Lung (tissue), 12 donors: ENCODE data around the gene ARGLU1. TPM values are rescaled to one million over a fixed set of nuclear protein-coding genes. Genes with fewer than 3 reads are reported as not detected.
A peak's percentile ranks its signal among the peaks of the same experiment; 100 is the strongest.

Source experiments
- ATAC-seq: fragments of 200-7000 bp; cut with Tn5 transposase; one replicate; pipeline ENCODE4 v1.9.1; 2020; ENCODE audit warnings: moderate number of reproducible peaks; ENCODE audit not compliant: insufficient read depth, low FRiP score
- DNase-seq, 3 donors: peaks; one replicate each; pipeline ENCODE4 v3.0.0-alpha.2; 2013 to 2017
- H3K27ac ChIP-seq, 2 donors: one replicate each; pipeline ENCODE4 v1.5.1; 2013; ENCODE audit warnings: mild to moderate bottlenecking in 2 of 2, moderate library complexity in 2 of 2, control low read depth in 1 of 2, inconsistent platforms in 1 of 2, low read depth in 1 of 2, low read length in 1 of 2
- H3K27me3 ChIP-seq, 3 donors: one replicate each; pipeline ENCODE4 v1.5.1; 2013; ENCODE audit warnings: low read length in 2 of 3; ENCODE audit not compliant: control insufficient read depth in 3 of 3, insufficient read depth in 3 of 3
- H3K36me3 ChIP-seq, 4 donors: one replicate each; pipeline ENCODE4 v1.5.1; 2013; ENCODE audit warnings: low read length in 4 of 4, mild to moderate bottlenecking in 1 of 4, moderate library complexity in 1 of 4; ENCODE audit not compliant: control insufficient read depth in 4 of 4, insufficient read depth in 4 of 4
- H3K4me1 ChIP-seq, 5 donors: one replicate each; pipeline ENCODE4 v1.5.1; 2013; ENCODE audit warnings: low read length in 5 of 5, mild to moderate bottlenecking in 2 of 5, moderate library complexity in 1 of 5; ENCODE audit not compliant: control insufficient read depth in 5 of 5, insufficient read depth in 5 of 5
- H3K4me3 ChIP-seq: one replicate; pipeline ENCODE4 v1.5.1; 2013; ENCODE audit warnings: mild to moderate bottlenecking, control low read depth, moderate library complexity
- H3K9ac ChIP-seq, 2 donors: one replicate each; pipeline ENCODE4 v1.5.1; 2013; ENCODE audit warnings: low read length in 2 of 2, control low read depth in 1 of 2; ENCODE audit not compliant: insufficient read depth in 1 of 2
- H3K9me3 ChIP-seq, 4 donors: one replicate each; pipeline ENCODE4 v1.5.1; 2013; ENCODE audit warnings: low read length in 3 of 4, mild to moderate bottlenecking in 1 of 4, moderate library complexity in 1 of 4; ENCODE audit not compliant: control insufficient read depth in 4 of 4, insufficient read depth in 3 of 4
- CTCF ChIP-seq: IDR thresholded peaks from 2 replicates; pipeline ENCODE4 v1.5.1; 2012; ENCODE audit warnings: mild to moderate bottlenecking; ENCODE audit errors: control extremely low read depth, extremely low read depth
- WGBS, 2 donors: extraction: QIAGEN DNeasy Blood & Tissue Kit; methylation state at CpG; one replicate each; pipeline ENCODE4 v1.1.7; 2013; 5-methylcytosine and 5-hydroxymethylcytosine counted together
- polyA plus RNA-seq, 2 donors: library from polyadenylated mRNA; stranded (reverse); fragments of 200-250 nt; gene quantifications; one replicate each; pipeline ENCODE4 v1.2.1, GENCODE V29; 2013
- total RNA-seq, 2 donors: library from RNA; depleted of rRNA in 1 of 2; stranded (reverse); fragments of >200 nt in 1 of 2; gene quantifications; one replicate each; pipeline ENCODE4 v1.2.1, GENCODE V29; 2014 to 2021
- donor health status: control.
- donor health status: control.
- donor health status: Bipolar disorder and iron deficiency.
- donor health status: healthy.
- donor health status: DM: yes; HTN: yes; CAD: no.

Gene ARGLU1
- total and polyA plus RNA-seq, 4 donors = 58.8 to 256 (median 91.5) TPM

GRCh38 chr13:106565127-106565775 lies 2.7 kb downstream of the ARGLU1 start:
- Histone ChIP-seq H3K9ac (peak overlapping the region in 1 of 2 donors; percentile 88), H3K36me3 (peaks cover 0 to 4% (median 0%) of the 10 kb centered on the region in 4 donors), H3K4me1 (peaks cover 5 to 38% (median 15%) of the 10 kb centered on the region in 5 donors), H3K27me3 (no peaks in the 10 kb centered on the region), H3K27ac (no peak overlapping the region), H3K9me3 (no peaks in the 10 kb centered on the region), H3K4me3 (no peak overlapping the region)
- ATAC-seq (no peak), DNase-seq (no peak)
- TF ChIP-seq CTCF = no peak
- 19 to 27% methylated on average over 4 of the region's 4 CpGs for WGBS, 2 donors

GRCh38 chr13:106562301-106562700 lies 5.6 kb downstream of the ARGLU1 start:
- TF ChIP-seq CTCF = no peak
- H3K4me3 ChIP-seq = no peak overlapping the region

GRCh38 chr13:106561551-106562170 lies 6.3 kb downstream of the ARGLU1 start:
- 45 to 63% methylated on average over 6 of the region's 6 CpGs for WGBS, 2 donors
- Histone ChIP-seq H3K27ac (peak overlapping the region in 1 of 2 donors; percentile 27), H3K9me3 (no peaks in the 10 kb centered on the region), H3K4me3 (no peak overlapping the region), H3K9ac (no peak overlapping the region), H3K27me3 (no peaks in the 10 kb centered on the region), H3K36me3 (peaks cover 2 to 23% (median 12%) of the 10 kb centered on the region in 4 donors), H3K4me1 (peaks cover 3 to 40% (median 10%) of the 10 kb centered on the region in 5 donors)
- ATAC-seq (no peak), DNase-seq (no peak)
- no peak for TF ChIP-seq CTCF

More at GRCh38 chr13:106562301-106562700, 5.6 kb downstream of the ARGLU1 start:
- Histone ChIP-seq H3K9me3 (no peaks in the 10 kb centered on the region), H3K27ac (no peak overlapping the region), H3K27me3 (no peaks in the 10 kb centered on the region), H3K4me1 (peaks cover 3 to 40% (median 10%) of the 10 kb centered on the region in 5 donors), H3K36me3 (peaks cover 2 to 17% (median 10%) of the 10 kb centered on the region in 4 donors), H3K9ac (no peak overlapping the region)
- DNase-seq = no peak
- 86 to 97% methylated on average over 1 of the region's 1 CpG for WGBS, 2 donors
- no peak for ATAC-seq
